Type B pancreatic cell (in vitro differentiated cells): ENCODE data around the gene MS4A2. TPM values are rescaled to one million over a fixed set of nuclear protein-coding genes. Genes with fewer than 3 reads are reported as not detected.
"Not testable (repeated sequence)": the region's sequence is repeated elsewhere in the genome, so short reads cannot be mapped to it uniquely, and the experiment has no call there.

ENCODE experiments used
- DNase-seq: peaks from one replicate; pipeline ENCODE4 v3.0.0; 2021; ENCODE audit warnings: mixed read lengths; ENCODE audit not compliant: unreplicated experiment; ENCODE audit errors: extremely low spot score
- H3K27ac Mint-ChIP-seq: 2 replicates; pipeline ENCODE4 v1.8.0; 2021; ENCODE audit warnings: mild to moderate bottlenecking, mixed read lengths
- H3K27me3 Mint-ChIP-seq: 2 replicates; pipeline ENCODE4 v1.8.0; 2021; ENCODE audit warnings: mixed read lengths
- H3K36me3 Mint-ChIP-seq: 2 replicates; pipeline ENCODE4 v1.8.0; 2021; ENCODE audit warnings: mixed read lengths
- H3K4me1 Mint-ChIP-seq: one replicate; pipeline ENCODE4 v1.8.0; 2021; ENCODE audit warnings: mixed read lengths; ENCODE audit not compliant: unreplicated experiment
- H3K4me3 Mint-ChIP-seq: 2 replicates; pipeline ENCODE4 v1.8.0; 2021; ENCODE audit warnings: mild to moderate bottlenecking, mixed read lengths
- H3K9me3 Mint-ChIP-seq: 2 replicates; pipeline ENCODE4 v1.8.0; 2021; ENCODE audit warnings: mixed read lengths
- long read RNA-seq: library from polyadenylated mRNA; unstranded; transcript quantifications from one replicate; pipeline ENCODE4 v2.0.0, GENCODE V29; 2020
- total RNA-seq: library from RNA; stranded (reverse); gene quantifications from 2 replicates; pipeline ENCODE4 v1.2.1, GENCODE V29; 2021; ENCODE audit warnings: low replicate concordance
- TF ChIP-seq, protein P1 (sequence below): fragments of 200-600 bp; sonication (generic); conservative IDR thresholded peaks from 2 replicates; pipeline ENCODE4 v1.5.0; 2021; ENCODE audit warnings: antibody characterized with exemption, mild to moderate bottlenecking

MS4A2 gene
- not detected in 2 replicates for total RNA-seq
- long read RNA-seq = 0 reads

DNA sequence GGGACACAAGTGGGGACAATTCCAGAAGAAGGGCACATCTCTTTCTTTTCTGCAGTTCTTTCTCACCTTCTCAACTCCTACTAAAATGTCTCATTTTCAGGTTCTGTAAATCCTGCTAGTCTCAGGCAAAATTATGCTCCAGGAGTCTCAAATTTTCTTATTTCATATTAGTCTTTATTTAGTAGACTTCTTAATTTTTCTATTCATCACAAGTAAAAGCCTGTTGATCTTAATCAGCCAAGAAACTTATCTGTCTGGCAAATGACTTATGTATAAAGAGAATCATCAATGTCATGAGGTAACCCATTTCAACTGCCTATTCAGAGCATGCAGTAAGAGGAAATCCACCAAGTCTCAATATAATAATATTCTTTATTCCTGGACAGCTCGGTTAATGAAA lies at the start of gene MS4A2:
MS4A2 (plus strand) TSS at position 301 of the 400 bp plus-strand sequence. CDS start 102 bp downstream, outside the sequence.
- no peak within 1 kb of the TSS for H3K27ac Mint-ChIP-seq

DNA sequence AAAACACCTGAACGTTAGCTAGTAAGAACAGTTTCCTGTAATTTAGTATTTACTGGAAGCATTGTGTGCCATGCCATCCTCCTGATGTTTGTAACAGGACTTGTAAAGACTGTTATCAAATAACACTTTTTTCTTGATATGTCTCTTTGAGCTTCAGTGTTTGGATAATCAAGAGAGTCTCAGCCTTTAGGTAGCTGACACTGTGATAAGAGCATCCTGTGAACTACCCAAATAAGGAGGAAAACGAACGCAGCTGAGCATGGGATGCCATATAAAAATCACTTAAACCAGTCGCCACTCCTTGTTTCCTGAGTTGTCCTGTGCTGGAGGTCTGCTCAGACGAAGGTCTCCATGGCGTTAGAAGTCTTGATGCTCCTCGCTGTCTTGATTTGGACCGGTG lies 48.4 kb upstream of the MS4A2 start, which contains the start of gene OOSP2:
OOSP2 (plus strand) TSS at position 301 of the 400 bp plus-strand sequence; CDS start at position 352, 51 bp downstream.
- Mint-ChIP-seq H3K4me3 (no peak within 1 kb of the TSS), H3K9me3 (no peaks in the 10 kb centered on the region), H3K27ac (no peak within 1 kb of the TSS), H3K4me1 (no peaks in the 10 kb centered on the region), H3K27me3 (no peaks in the 10 kb centered on the region), H3K36me3 (no peaks in the 10 kb centered on the region)
- TF ChIP-seq, protein P1, sequence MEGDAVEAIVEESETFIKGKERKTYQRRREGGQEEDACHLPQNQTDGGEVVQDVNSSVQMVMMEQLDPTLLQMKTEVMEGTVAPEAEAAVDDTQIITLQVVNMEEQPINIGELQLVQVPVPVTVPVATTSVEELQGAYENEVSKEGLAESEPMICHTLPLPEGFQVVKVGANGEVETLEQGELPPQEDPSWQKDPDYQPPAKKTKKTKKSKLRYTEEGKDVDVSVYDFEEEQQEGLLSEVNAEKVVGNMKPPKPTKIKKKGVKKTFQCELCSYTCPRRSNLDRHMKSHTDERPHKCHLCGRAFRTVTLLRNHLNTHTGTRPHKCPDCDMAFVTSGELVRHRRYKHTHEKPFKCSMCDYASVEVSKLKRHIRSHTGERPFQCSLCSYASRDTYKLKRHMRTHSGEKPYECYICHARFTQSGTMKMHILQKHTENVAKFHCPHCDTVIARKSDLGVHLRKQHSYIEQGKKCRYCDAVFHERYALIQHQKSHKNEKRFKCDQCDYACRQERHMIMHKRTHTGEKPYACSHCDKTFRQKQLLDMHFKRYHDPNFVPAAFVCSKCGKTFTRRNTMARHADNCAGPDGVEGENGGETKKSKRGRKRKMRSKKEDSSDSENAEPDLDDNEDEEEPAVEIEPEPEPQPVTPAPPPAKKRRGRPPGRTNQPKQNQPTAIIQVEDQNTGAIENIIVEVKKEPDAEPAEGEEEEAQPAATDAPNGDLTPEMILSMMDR = no peak
- no peak for DNase-seq

More for the DNA sequence above, at the start of gene MS4A2:
- Mint-ChIP-seq H3K9me3 (no peaks in the 10 kb centered on the region), H3K4me3 (no peak within 1 kb of the TSS), H3K27me3 (no peaks in the 10 kb centered on the region), H3K36me3 (no peaks in the 10 kb centered on the region), H3K4me1 (no peaks in the 10 kb centered on the region)
- no peak for DNase-seq
- TF ChIP-seq, protein P1 = no peak

DNA sequence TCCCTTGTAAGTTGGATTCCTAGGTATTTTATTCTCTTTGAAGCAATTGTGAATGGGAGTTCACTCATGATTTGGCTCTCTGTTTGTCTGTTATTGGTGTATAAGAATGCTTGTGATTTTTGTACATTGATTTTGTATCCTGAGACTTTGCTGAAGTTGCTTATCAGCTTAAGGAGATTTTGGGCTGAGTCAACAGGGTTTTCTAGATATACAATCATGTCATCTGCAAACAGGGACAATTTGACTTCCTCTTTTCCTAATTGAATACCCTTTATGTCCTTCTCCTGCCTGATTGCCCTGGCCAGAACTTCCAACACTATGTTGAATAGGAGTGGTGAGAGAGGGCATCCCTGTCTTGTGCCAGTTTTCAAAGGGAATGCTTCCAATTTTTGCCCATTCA lies 38.0 kb upstream of the MS4A2 start:
- not testable (repeated sequence) for H3K4me1 Mint-ChIP-seq, H3K27ac Mint-ChIP-seq, H3K9me3 Mint-ChIP-seq, H3K4me3 Mint-ChIP-seq, H3K36me3 Mint-ChIP-seq, H3K27me3 Mint-ChIP-seq, DNase-seq

DNA sequence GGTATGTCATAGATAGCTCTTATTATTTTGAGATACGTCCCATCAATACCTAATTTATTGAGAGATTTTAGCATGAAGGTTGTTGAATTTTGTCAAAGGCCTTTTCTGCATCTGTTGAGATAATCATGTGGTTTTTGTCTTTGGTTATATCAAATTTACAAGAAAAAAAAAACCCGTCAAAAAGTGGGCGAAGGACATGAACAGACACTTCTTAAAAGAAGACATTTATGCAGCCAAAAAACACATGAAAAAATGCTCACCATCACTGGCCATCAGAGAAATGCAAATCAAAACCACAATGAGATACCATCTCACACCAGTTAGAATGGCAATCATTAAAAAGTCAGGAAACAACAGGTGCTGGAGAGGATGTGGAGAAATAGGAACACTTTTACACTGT lies 37.6 kb upstream of the MS4A2 start:
- not testable (repeated sequence) for H3K36me3 Mint-ChIP-seq, H3K9me3 Mint-ChIP-seq, H3K27ac Mint-ChIP-seq, H3K27me3 Mint-ChIP-seq, H3K4me3 Mint-ChIP-seq, H3K4me1 Mint-ChIP-seq, DNase-seq

DNA sequence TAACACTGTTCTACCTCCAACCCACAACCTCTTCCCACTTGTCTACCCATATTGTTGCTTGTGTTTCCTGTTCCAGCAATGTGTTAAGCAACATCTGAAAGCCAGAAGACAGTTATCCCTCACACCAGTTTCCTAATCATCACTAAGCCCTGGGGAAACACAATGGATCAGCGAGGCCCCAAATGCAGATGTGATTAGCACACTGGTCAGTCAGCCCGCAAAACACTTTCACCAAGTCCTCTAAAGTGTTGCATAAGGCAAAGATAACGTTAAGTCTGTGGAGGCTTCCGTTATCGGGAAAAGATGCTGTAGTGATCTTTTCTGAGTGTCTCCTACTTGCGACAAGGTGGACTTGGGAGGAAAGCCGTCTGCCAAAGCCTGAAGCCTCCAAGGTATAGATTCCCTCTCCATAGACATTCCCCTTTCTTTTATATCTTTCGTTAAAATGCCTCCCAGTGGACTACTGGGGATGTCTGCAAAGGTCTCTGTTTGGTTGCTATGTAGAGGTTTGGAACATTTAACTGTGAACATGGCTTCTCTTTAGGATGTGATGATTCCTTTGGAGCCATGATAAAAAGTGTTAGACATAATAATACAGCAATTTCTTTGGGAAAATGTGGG lies 32.0 kb upstream of the MS4A2 start, which contains the start of gene MS4A3:
MS4A3 (plus strand) TSS at position 317 of the 621 bp plus-strand sequence. CDS start 4,496 bp downstream, outside the sequence.
- H3K4me3 Mint-ChIP-seq = no peak within 1 kb of the TSS
- H3K27ac Mint-ChIP-seq = no peak within 1 kb of the TSS
- peaks cover 7% of the 10 kb centered on the region for H3K27me3 Mint-ChIP-seq
- H3K9me3 Mint-ChIP-seq = no peaks in the 10 kb centered on the region
- TF ChIP-seq, protein P1 = no peak
- no peaks in the 10 kb centered on the region for H3K4me1 Mint-ChIP-seq
- H3K36me3 Mint-ChIP-seq = no peaks in the 10 kb centered on the region
- no peak for DNase-seq

DNA sequence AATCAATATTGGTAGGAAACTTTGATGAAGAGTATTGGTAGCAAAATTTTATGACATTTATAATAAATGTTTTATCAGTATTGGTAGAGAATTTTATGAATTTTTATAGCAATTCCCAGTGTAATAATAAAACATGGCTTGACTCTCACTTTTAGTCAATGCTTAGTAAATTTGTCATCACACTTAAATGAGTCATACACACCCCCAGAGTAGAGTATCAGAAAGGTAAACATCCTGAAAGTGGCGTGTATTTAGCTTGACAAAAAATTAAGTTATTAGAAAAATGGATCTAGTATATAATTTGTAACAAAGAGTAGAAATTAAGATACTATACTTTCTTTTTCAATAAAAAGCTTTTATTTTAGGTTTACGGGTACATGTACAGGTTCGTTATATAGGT lies 29.4 kb upstream of the MS4A2 start:
- H3K27me3 Mint-ChIP-seq = peaks cover 7% of the 10 kb centered on the region
- no peak for DNase-seq
- no peaks in the 10 kb centered on the region for H3K9me3 Mint-ChIP-seq
- TF ChIP-seq, protein P1 = no peak
- no peaks in the 10 kb centered on the region for H3K36me3 Mint-ChIP-seq
- no peak overlapping the region for H3K27ac Mint-ChIP-seq
- H3K4me3 Mint-ChIP-seq = no peak overlapping the region
- no peaks in the 10 kb centered on the region for H3K4me1 Mint-ChIP-seq
